GM06990 (cell line): ENCODE results near the gene CNDP2.

Experiments
- DNase-seq: peaks from one replicate; pipeline ENCODE4 v3.0.0-alpha.2; 2011; ENCODE audit not compliant: insufficient read length; ENCODE audit errors: extremely low read depth
- H3K27me3 ChIP-seq: replicated peaks from 2 replicates; pipeline ENCODE4 v1.6.0; 2011; ENCODE audit warnings: low read length; ENCODE audit not compliant: control insufficient read depth, insufficient read depth
- H3K36me3 ChIP-seq: 2 replicates; pipeline ENCODE4 v1.5.1; 2011; ENCODE audit warnings: low read length; ENCODE audit not compliant: control insufficient read depth, insufficient read depth
- H3K4me3 ChIP-seq: replicated peaks from 2 replicates; pipeline ENCODE4 v1.5.1; 2011; ENCODE audit warnings: low read depth, mild to moderate bottlenecking, control low read depth, low read length
- TF ChIP-seq, protein P1 (sequence below): IDR thresholded peaks from 2 replicates; pipeline ENCODE4 v1.5.1; 2011; ENCODE audit warnings: low read length, control low read depth, mild to moderate bottlenecking, inconsistent platforms; ENCODE audit not compliant: insufficient read depth, poor library complexity, severe bottlenecking

CNDP2 gene

DNA sequence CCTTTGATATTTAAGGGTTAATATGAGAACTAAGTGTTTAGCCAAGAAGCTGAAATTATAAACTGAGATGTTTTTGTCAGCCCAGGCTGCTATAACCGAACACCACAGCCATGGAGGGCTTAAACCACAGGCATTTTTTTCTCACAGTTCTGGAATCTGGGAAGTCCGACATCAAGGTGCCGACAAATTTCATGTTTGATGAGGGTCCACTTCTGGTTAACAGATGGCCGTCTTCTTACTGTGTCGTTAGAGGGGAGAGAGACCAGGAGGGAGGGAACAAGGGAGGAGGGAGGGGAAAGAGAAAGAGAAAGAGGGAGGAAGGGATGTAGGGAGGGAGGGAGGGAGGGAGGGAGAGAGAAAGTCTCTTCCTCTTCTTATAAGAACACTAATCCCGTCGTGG, 6.5 kb upstream of the CNDP2 start:
- DNase-seq = no peak
- TF ChIP-seq, protein P1, sequence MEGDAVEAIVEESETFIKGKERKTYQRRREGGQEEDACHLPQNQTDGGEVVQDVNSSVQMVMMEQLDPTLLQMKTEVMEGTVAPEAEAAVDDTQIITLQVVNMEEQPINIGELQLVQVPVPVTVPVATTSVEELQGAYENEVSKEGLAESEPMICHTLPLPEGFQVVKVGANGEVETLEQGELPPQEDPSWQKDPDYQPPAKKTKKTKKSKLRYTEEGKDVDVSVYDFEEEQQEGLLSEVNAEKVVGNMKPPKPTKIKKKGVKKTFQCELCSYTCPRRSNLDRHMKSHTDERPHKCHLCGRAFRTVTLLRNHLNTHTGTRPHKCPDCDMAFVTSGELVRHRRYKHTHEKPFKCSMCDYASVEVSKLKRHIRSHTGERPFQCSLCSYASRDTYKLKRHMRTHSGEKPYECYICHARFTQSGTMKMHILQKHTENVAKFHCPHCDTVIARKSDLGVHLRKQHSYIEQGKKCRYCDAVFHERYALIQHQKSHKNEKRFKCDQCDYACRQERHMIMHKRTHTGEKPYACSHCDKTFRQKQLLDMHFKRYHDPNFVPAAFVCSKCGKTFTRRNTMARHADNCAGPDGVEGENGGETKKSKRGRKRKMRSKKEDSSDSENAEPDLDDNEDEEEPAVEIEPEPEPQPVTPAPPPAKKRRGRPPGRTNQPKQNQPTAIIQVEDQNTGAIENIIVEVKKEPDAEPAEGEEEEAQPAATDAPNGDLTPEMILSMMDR = no peak
- Histone ChIP-seq H3K27me3 (no peaks in the 10 kb centered on the region), H3K36me3 (no peaks in the 10 kb centered on the region), H3K4me3 (no peak overlapping the region)

DNA sequence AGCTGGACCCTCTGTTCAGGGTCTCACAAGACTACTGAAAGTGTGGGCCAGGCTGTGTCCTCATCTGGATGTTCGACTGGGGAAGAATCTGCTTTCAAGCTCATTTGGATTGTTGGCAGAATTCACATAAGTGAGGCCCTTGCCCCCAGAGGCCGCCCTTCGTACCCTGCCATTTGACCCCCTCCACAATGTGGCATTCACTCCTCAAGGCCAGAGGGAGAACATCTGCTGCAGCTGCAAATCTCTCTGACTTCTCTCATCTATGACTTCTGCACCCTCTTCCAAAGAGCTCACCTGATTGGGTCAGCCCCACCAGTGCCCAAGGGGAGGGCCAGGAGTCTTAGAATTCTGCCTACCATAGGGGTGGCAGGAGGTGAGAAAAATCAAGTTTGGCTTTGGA, 3.9 kb upstream of the CNDP2 start:
- Histone ChIP-seq H3K4me3 (no peak overlapping the region), H3K36me3 (no peaks in the 10 kb centered on the region), H3K27me3 (no peaks in the 10 kb centered on the region)
- no peak for DNase-seq
- TF ChIP-seq, protein P1 = no peak

DNA sequence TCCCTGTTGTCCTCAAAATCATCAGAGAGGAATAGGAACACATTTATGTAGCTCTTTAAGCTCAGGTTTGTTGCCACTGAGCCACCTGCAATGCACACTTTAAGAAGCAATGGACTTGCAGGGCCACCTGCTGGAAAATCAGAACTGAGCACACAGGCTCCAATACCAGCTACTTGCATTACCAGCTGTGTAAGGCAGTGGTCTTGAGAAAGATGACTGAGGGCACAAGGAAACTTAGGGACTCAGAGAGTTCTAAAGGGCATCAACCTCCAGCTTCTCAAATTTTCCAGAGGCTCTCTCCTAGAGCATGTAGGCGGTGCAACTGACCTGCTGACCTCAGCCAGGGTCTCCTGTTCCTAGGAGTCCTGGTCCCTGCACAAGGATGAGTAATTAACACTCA, 2.5 kb upstream of the CNDP2 start:
- Histone ChIP-seq H3K4me3 (no peak overlapping the region), H3K27me3 (no peaks in the 10 kb centered on the region), H3K36me3 (0 out of 2 replicates have a peak, but pooled peaks cover 1% of the 10 kb centered on the region)
- TF ChIP-seq, protein P1 = peak; percentile 73
- no peak for DNase-seq

DNA sequence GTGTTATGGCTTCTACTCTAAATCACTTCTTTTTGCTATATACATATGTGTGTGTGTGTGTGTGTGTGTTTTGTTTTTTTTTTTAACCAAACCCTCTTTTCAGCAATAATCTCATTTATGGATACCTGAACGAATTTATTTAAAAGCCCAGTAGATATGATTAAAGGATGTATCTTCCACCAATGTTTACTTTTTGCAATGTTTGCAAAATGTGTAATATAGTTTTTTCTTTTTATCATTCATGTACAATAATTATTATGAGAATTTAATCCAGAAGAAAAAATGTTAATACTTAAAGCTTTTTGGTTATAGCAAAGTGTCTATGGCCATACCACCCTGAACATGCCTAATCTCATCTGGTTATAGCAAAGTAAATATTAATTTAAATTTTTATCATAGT, 1.6 kb upstream of the CNDP2 start:
- H3K4me3 ChIP-seq = no peak overlapping the region
- TF ChIP-seq, protein P1 = no peak
- H3K36me3 ChIP-seq = 0 out of 2 replicates have a peak, but pooled peaks cover 1% of the 10 kb centered on the region
- no peaks in the 10 kb centered on the region for H3K27me3 ChIP-seq
- DNase-seq = no peak

DNA sequence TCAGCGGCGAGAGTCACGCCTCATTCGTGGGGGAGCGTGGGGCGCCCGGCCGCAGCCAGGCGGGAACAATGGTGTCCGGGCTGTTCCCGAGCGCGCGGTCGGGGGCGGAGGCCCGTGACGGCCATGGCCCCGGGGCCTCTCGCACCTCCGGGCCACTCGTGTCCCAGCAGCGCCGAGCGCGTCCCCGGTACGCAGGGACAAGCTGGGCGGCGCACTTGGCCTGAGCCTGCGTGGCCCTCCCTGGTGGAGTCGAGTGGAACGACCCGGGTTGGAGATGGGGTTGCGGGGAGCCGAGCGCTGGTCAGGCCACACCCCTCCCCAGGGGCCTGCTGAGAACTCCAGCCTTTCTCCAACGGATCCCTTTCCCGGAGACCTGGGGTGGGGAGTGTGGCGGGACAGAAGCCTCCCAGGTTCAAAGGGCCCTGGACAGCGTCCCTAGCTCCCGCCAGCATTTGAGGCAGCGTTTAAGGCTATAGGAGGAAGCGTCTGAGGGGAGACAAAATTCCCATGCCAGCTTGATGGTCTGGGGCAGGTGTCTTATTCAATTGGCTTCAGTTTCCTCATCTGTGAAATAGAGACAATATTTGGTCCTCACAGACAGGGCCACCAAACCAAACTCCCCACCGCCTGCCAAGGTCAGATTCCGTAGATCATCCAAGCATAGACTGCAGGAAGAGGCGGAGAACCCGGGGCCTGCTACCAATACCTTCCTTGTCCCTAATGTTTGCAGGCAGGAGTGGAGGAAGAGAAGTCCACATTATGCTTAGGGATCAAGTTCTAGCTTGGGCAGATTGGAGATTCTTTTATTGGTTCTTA, 553 bp downstream of the CNDP2 start:
- Histone ChIP-seq H3K4me3 (peak overlapping the region; percentile 91), H3K36me3 (peaks cover 1% of the 10 kb centered on the region; the same call in 1 of the 2 replicates), H3K27me3 (no peaks in the 10 kb centered on the region)
- TF ChIP-seq, protein P1 = peak; percentile 1
- no peak for DNase-seq
